ENCODE data around the gene ACSS2. TPM values are rescaled to one million over a fixed set of nuclear protein-coding genes. Genes with fewer than 3 reads are reported as not detected.

ACSS2 gene
- total RNA-seq, 4 donors from 2014 or later, result 34.8 to 90.7 (median 62.8) TPM

GRCh38 chr20:34915131-34915530 lies 38.7 kb downstream of the ACSS2 start:
- no peaks in the 10 kb centered on the region for H3K9me3 ChIP-seq
- DNase-seq (ENCODE audit: extremely low spot score), result no peak
- TF ChIP-seq POLR2AphosphoS5 (IDR thresholded peaks at IDR 0.05), result no peak
- TF ChIP-seq POLR2A (IDR thresholded peaks at IDR 0.05; ENCODE audit: low read depth), result no peak
- no peak for TF ChIP-seq CTCF (IDR thresholded peaks at IDR 0.05)
- no peak for TF ChIP-seq EP300 (IDR thresholded peaks at IDR 0.05)
- H3K4me3 ChIP-seq, result no peak overlapping the region
- H3K27me3 ChIP-seq, result no peaks in the 10 kb centered on the region
- H3K4me1 ChIP-seq, result peaks cover 0 to 31% (median 0%) of the 10 kb centered on the region in 4 donors
- peaks cover 0 to 25% (median 10%) of the 10 kb centered on the region in 4 donors for H3K36me3 ChIP-seq
- H3K27ac ChIP-seq (replicated peaks in 1 of 4), result no peak overlapping the region
- 89% methylated on average over 4 of the region's 4 CpGs for WGBS
- intact Hi-C loops (cut with DNase I), result no loop called here

GRCh38 chr20:34915749-34916455 lies 39.5 kb downstream of the ACSS2 start:
- Histone ChIP-seq H3K4me3 (no peak overlapping the region), H3K4me1 (peaks cover 0 to 31% (median 0%) of the 10 kb centered on the region in 4 donors), H3K36me3 (peaks cover 0 to 31% (median 16%) of the 10 kb centered on the region in 4 donors), H3K27me3 (no peaks in the 10 kb centered on the region), H3K9me3 (no peaks in the 10 kb centered on the region), H3K27ac (replicated peaks in 1 of 4) (no peak overlapping the region)
- TF ChIP-seq POLR2AphosphoS5 (IDR thresholded peaks at IDR 0.05) (no peak), CTCF (IDR thresholded peaks at IDR 0.05) (no peak)
- no peak for DNase-seq (ENCODE audit: extremely low spot score)
- intact Hi-C loops (cut with DNase I), result no loop called here
- 95% methylated on average over 4 of the region's 4 CpGs for WGBS

GRCh38 chr20:34916774-34917354 lies 40.5 kb downstream of the ACSS2 start:
- 79% methylated on average over 2 of the region's 2 CpGs for WGBS
- H3K4me3 ChIP-seq, result no peak overlapping the region
- H3K36me3 ChIP-seq, result peaks cover 0 to 40% (median 22%) of the 10 kb centered on the region in 4 donors
- no peak for TF ChIP-seq CTCF (IDR thresholded peaks at IDR 0.05)
- no peak for TF ChIP-seq EP300 (IDR thresholded peaks at IDR 0.05)
- no peak overlapping the region for H3K27ac ChIP-seq (replicated peaks in 1 of 4)
- DNase-seq (ENCODE audit: extremely low spot score), result no peak
- H3K9me3 ChIP-seq, result no peaks in the 10 kb centered on the region
- H3K4me1 ChIP-seq, result peaks cover 0 to 31% (median 3%) of the 10 kb centered on the region in 4 donors
- H3K27me3 ChIP-seq, result no peaks in the 10 kb centered on the region
- intact Hi-C loops (cut with DNase I), result no loop called here

GRCh38 chr20:34920055-34920454 lies 43.6 kb downstream of the ACSS2 start:
- H3K27ac ChIP-seq (replicated peaks in 1 of 4), result no peak overlapping the region

More at GRCh38 chr20:34920055-34920454, 43.6 kb downstream of the ACSS2 start:
- no peak for TF ChIP-seq CTCF (IDR thresholded peaks at IDR 0.05)
- TF ChIP-seq POLR2A (IDR thresholded peaks at IDR 0.05; ENCODE audit: low read depth), result no peak
- TF ChIP-seq EP300 (IDR thresholded peaks at IDR 0.05), result no peak
- no peak for TF ChIP-seq POLR2AphosphoS5 (IDR thresholded peaks at IDR 0.05)
- Histone ChIP-seq H3K27me3 (no peaks in the 10 kb centered on the region), H3K4me1 (peaks cover 12 to 20% (median 18%) of the 10 kb centered on the region in 4 donors), H3K4me3 (no peak overlapping the region), H3K9me3 (no peaks in the 10 kb centered on the region), H3K36me3 (peaks cover 2 to 53% (median 30%) of the 10 kb centered on the region in 4 donors)
- intact Hi-C loops (cut with DNase I), result no loop called here
- DNase-seq (ENCODE audit: extremely low spot score), result no peak
